ENCODE data around the gene IFT43.

IFT43 gene

DNA sequence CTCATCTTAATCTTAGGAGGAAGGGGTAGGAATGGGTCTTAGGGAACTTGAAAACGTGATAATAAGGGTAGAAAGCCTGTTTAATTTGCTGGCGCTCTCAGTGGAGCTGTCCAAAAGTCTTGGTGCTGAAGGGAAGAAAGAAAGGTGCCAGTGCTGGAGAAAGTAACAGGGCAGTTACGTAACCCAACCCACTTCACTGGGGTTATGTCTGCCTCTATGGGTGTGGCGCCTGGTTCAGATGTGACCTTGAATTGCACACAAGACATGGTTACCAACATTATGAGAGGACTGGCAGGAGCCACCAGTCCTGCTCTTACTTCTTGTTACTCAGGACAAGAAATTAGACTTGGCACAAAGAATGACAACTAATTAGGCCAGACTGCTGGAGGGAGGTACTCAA, 147.5 kb downstream of the IFT43 start:
- CTCF ChIA-PET = no interaction called here
- Mint-ChIP-seq H3K27me3 (peaks cover 71% of the 10 kb centered on the region), H3K36me3 (peaks cover 2% of the 10 kb centered on the region)

More for the DNA sequence above, 147.5 kb downstream of the IFT43 start:
- Mint-ChIP-seq H3K27ac (no peak overlapping the region), H3K4me1 (peaks cover 2% of the 10 kb centered on the region), H3K9me3 (no peaks in the 10 kb centered on the region), H3K4me3 (no peak overlapping the region)
- peak; percentile 45 for DNase-seq

Data from activated naive CD4-positive, alpha-beta T cell treated with anti-CD3 and anti-CD28 coated beads, Interleukin-2, amount 10 ng/mL, durations not matched to agents 7 days and 5 days (primary cell).